T-helper 1 cell treated with Interleukin-12 subunit alpha and Interleukin-12 subunit beta and Interleukin-4 antibody, amounts not matched to agents 30 μg/mL and 1 μg/mL, for 36 hours (primary cell): ENCODE results near the gene BCS1L.
"Not testable (repeated sequence)": the region's sequence is repeated elsewhere in the genome, so short reads cannot be mapped to it uniquely, and the experiment has no call there.

ENCODE experiments used
- H3K27ac Mint-ChIP-seq: one replicate; pipeline ENCODE4 v1.8.0; 2021; ENCODE audit warnings: mild to moderate bottlenecking, mixed read lengths
- H3K27me3 Mint-ChIP-seq: one replicate; pipeline ENCODE4 v1.8.0; 2021; ENCODE audit warnings: low read depth, mixed read lengths
- H3K36me3 Mint-ChIP-seq: one replicate; pipeline ENCODE4 v1.8.0; 2021; ENCODE audit warnings: low read depth, mixed read lengths
- H3K4me1 Mint-ChIP-seq: one replicate; pipeline ENCODE4 v1.8.0; 2021; ENCODE audit warnings: low read depth, mixed read lengths
- H3K4me3 Mint-ChIP-seq: one replicate; pipeline ENCODE4 v1.8.0; 2021; ENCODE audit warnings: mild to moderate bottlenecking, moderate library complexity, mixed read lengths
- H3K9me3 Mint-ChIP-seq: one replicate; pipeline ENCODE4 v1.8.0; 2021; ENCODE audit warnings: mixed read lengths

Gene BCS1L

GRCh38 chr2:218680061-218680460 is 20.6 kb downstream of the BCS1L start:
- Mint-ChIP-seq H3K4me1 (no peaks in the 10 kb centered on the region), H3K36me3 (no peaks in the 10 kb centered on the region), H3K4me3 (no peak overlapping the region), H3K27ac (no peak overlapping the region), H3K9me3 (no peaks in the 10 kb centered on the region), H3K27me3 (no peaks in the 10 kb centered on the region)

- H3K4me3 Mint-ChIP-seq, H3K36me3 Mint-ChIP-seq, H3K27ac Mint-ChIP-seq, H3K4me1 Mint-ChIP-seq, H3K9me3 Mint-ChIP-seq, H3K27me3 Mint-ChIP-seq: not testable (repeated sequence)
These were observed 28.0 kb downstream of the BCS1L start for GRCh38 chr2:218687400-218688060.

- no peak overlapping the region for H3K27ac Mint-ChIP-seq
- no peaks in the 10 kb centered on the region for H3K27me3 Mint-ChIP-seq
- H3K4me1 Mint-ChIP-seq = peaks cover 2% of the 10 kb centered on the region
- H3K36me3 Mint-ChIP-seq = peaks cover 2% of the 10 kb centered on the region
- no peak overlapping the region for H3K4me3 Mint-ChIP-seq
- no peaks in the 10 kb centered on the region for H3K9me3 Mint-ChIP-seq
These were observed 31.8 kb downstream of the BCS1L start for GRCh38 chr2:218691234-218691633.

GRCh38 chr2:218694405-218695145 is 35.1 kb downstream of the BCS1L start:
- Mint-ChIP-seq H3K36me3 (peaks cover 2% of the 10 kb centered on the region), H3K27me3 (no peaks in the 10 kb centered on the region), H3K4me1 (no peaks in the 10 kb centered on the region), H3K27ac (no peak overlapping the region), H3K4me3 (no peak overlapping the region), H3K9me3 (no peaks in the 10 kb centered on the region)

- Mint-ChIP-seq H3K9me3 (no peaks in the 10 kb centered on the region), H3K36me3 (peaks cover 2% of the 10 kb centered on the region), H3K27me3 (peaks cover 6% of the 10 kb centered on the region), H3K27ac (no peak overlapping the region), H3K4me1 (no peaks in the 10 kb centered on the region), H3K4me3 (no peak overlapping the region)
These were observed 39.4 kb downstream of the BCS1L start for GRCh38 chr2:218698885-218699284.

GRCh38 chr2:218701806-218702205 is 42.3 kb downstream of the BCS1L start:
- H3K27ac Mint-ChIP-seq = no peak overlapping the region
- no peaks in the 10 kb centered on the region for H3K9me3 Mint-ChIP-seq
- H3K4me1 Mint-ChIP-seq = no peaks in the 10 kb centered on the region
- H3K4me3 Mint-ChIP-seq = no peak overlapping the region
- peaks cover 9% of the 10 kb centered on the region for H3K27me3 Mint-ChIP-seq
- H3K36me3 Mint-ChIP-seq = no peaks in the 10 kb centered on the region

- no peak overlapping the region for H3K27ac Mint-ChIP-seq
- peaks cover 2% of the 10 kb centered on the region for H3K4me1 Mint-ChIP-seq
- no peaks in the 10 kb centered on the region for H3K9me3 Mint-ChIP-seq
- H3K4me3 Mint-ChIP-seq = no peak overlapping the region
- no peaks in the 10 kb centered on the region for H3K36me3 Mint-ChIP-seq
- peaks cover 9% of the 10 kb centered on the region for H3K27me3 Mint-ChIP-seq
These were observed 43.9 kb downstream of the BCS1L start for GRCh38 chr2:218703341-218703740.

- Mint-ChIP-seq H3K36me3 (peaks cover 2% of the 10 kb centered on the region), H3K9me3 (no peaks in the 10 kb centered on the region), H3K4me1 (peaks cover 14% of the 10 kb centered on the region), H3K4me3 (no peak overlapping the region), H3K27me3 (peaks cover 9% of the 10 kb centered on the region), H3K27ac (no peak overlapping the region)
These were observed 48.6 kb downstream of the BCS1L start for GRCh38 chr2:218708086-218708485.

- Mint-ChIP-seq H3K4me3 (no peak overlapping the region), H3K27ac (no peak overlapping the region), H3K9me3 (no peaks in the 10 kb centered on the region), H3K4me1 (peaks cover 20% of the 10 kb centered on the region), H3K36me3 (peaks cover 2% of the 10 kb centered on the region), H3K27me3 (peaks cover 4% of the 10 kb centered on the region)
These were observed 50.4 kb downstream of the BCS1L start for GRCh38 chr2:218709908-218710307.

- H3K4me1 Mint-ChIP-seq = peaks cover 20% of the 10 kb centered on the region
- H3K27me3 Mint-ChIP-seq = peaks cover 4% of the 10 kb centered on the region
- H3K4me3 Mint-ChIP-seq = peak overlapping the region; percentile 96
- H3K27ac Mint-ChIP-seq = peak overlapping the region; percentile 77
- peaks cover 4% of the 10 kb centered on the region for H3K36me3 Mint-ChIP-seq
- H3K9me3 Mint-ChIP-seq = no peaks in the 10 kb centered on the region
These were observed 50.8 kb downstream of the BCS1L start for GRCh38 chr2:218710334-218710686.

- Mint-ChIP-seq H3K4me1 (peaks cover 20% of the 10 kb centered on the region), H3K36me3 (peaks cover 7% of the 10 kb centered on the region), H3K4me3 (peak within 1 kb of the TSS; percentile 96)
These were observed 51.4 kb downstream of the BCS1L start, which contains the start of gene TTLL4 for GRCh38 chr2:218710687-218711549. Gene TTLL4, plus strand, starts transcription at chr2:218710835. Its CDS starts 26,842 bp downstream, at chr2:218737677.

GRCh38 chr2:218711550-218711929 is 52.1 kb downstream of the BCS1L start:
- peaks cover 20% of the 10 kb centered on the region for H3K4me1 Mint-ChIP-seq

More at GRCh38 chr2:218710687-218711549, 51.4 kb downstream of the BCS1L start, which contains the start of gene TTLL4:
- peaks cover 4% of the 10 kb centered on the region for H3K27me3 Mint-ChIP-seq
- peak within 1 kb of the TSS; percentile 89 for H3K27ac Mint-ChIP-seq
- H3K9me3 Mint-ChIP-seq = no peaks in the 10 kb centered on the region

More at GRCh38 chr2:218711550-218711929, 52.1 kb downstream of the BCS1L start:
- Mint-ChIP-seq H3K4me3 (peak overlapping the region; percentile 96), H3K36me3 (peaks cover 8% of the 10 kb centered on the region), H3K9me3 (no peaks in the 10 kb centered on the region), H3K27me3 (no peaks in the 10 kb centered on the region), H3K27ac (peak overlapping the region; percentile 89)
